ENCODE results near the gene MID1.
"Not testable (repeated sequence)": the region's sequence is repeated elsewhere in the genome, so short reads cannot be mapped to it uniquely, and the experiment has no call there.

MID1 gene

DNA sequence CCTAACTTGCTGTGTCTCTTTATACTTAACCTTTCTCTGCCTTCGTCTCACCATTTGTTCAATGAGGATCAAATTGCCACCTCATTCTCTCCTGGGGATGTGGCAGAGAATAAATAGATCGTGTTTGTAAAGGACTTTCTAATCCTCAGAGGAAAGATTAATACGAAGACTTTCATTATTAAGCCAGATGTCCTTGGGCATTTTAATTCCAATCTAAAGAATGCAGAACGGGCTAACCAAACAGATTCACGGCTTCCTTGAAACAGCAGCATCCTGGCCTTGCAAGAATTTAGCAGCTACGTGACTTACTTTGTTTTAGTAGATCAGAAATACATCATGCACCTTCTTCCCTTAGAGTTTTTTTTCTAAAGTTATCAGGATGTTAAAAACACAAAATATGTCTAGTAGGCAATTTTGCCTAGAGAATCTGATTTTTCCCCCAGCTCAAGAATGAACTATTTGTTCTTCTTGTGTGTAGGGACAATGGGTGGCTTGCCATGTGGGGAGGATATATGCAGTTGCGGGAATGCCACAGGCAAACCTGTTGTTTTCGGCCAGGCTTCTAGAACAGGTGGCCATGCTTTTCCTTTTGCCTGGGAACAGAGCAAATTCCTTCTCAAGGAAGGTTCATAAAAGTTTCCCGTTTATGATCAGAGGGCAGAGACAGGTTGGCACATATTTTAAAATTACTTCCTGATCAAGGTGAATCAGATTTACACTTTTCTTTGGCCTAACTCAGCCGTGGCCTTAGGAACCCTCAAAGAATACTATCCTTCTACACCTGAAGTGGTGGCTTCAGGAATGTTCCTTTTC lies 3.0 kb downstream of the MID1 start:
- DNase-seq (ENCODE audit: low read depth in 2 of 3, low spot score in 2 of 3): no peak

DNA sequence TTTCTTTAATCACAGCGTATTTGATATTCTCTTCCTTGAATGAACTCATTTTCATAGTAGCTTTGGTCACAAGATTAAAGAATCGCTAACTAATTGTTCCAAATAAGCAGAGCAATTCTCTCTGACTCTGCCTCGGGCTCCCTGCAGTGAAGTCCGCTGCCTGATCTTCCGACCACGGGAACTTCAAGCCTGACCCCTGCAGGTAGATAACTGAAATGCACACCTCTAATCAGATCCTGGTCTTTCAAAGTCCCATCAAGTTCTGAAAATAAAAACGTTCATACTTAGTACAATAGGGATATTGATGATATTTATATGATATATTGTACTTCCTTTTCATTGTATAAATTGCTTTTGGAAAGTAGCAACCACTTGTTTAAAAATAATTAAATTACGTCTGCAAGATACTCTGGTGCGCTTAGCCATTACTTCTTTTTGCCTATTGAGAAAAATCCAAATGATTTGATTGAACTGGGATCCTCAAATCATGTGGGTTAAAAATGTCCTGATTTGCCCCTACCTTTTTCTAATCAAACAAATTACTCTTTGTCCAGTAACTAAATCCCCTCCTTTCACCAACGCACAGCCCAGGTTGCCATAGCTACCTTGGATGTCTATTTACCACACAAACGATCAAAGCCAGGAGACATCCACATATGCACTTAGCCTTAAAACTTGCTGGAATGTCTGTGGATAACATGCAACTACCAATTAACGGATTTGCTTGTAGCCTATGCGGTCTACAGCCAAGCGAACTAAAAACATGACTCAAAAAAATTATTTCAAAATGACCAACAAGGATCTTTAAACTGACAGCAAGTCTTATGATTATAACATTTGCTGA lies 4.2 kb downstream of the MID1 start:
- no peak for DNase-seq (ENCODE audit: low read depth in 2 of 3, low spot score in 2 of 3)

DNA sequence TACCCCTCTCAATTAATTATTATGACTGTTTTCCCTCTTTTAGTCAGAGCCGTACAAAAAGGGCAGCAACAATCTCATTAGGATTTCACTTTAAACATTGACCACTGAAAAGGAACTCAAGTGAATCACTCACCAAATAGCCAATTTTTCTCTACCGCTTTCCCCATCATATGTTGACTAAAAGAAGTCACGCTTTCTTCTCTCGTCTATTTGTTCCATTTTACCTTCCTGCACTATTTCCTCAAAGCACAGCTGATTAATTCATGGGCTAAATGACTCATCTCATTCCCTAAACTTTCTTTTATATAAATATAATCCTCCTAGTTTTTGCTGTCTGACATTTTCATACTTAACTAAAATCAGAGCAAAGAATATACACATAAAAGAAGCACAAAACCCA lies 8.2 kb downstream of the MID1 start:
- DNase-seq (ENCODE audit: low read depth in 2 of 3, low spot score in 2 of 3): no peak

DNA sequence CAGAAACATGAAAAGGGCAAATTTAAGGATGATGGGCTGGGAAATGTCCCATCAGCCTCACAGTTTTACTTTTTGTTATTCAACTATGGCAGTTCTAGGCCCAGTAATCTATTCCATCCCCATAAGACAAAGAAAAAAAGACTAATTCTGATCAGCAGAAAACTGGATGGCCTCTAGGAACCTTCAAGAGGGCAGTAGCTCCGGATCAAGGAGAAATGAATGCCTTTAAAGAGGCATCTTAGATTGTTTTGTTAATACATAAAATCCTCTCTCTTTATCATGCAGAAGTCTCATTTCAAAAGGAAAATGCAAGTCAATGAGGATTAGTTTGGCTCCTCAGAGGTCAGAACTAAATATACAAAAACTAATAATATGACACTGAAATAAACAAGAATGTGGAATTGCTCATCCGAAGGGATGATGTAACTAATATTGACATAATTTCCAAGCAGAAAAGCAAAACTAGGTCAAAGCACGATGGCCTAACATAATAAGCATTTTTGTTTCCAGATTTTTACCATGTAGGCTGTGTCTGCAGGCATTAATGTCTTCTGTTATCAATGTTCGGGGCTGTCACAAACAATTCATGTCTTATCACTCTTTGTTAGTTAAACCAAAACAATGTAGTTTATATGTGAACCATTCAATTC lies 8.8 kb downstream of the MID1 start:
- DNase-seq (ENCODE audit: low read depth in 2 of 3, low spot score in 2 of 3): no peak

DNA sequence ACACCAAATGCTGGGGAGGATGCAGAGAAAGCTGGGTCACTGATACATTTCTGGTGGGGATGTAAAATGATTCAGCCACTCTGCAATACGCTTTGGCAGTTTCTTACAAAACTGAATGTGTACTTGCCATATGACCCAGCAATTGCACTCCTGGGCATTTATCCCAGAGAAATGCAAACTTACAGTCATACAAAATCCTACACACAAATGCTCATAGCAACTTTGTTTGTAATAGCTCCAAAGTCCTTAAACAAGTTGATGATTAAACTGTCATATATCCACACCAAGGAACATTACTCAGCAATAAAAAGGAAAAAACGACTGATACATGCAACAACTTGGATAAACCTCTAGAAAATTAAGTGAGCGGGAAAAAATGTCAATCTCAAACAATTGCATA lies 12.3 kb downstream of the MID1 start:
- DNase-seq (ENCODE audit: low read depth in 2 of 3, low spot score in 2 of 3): no peak

DNA sequence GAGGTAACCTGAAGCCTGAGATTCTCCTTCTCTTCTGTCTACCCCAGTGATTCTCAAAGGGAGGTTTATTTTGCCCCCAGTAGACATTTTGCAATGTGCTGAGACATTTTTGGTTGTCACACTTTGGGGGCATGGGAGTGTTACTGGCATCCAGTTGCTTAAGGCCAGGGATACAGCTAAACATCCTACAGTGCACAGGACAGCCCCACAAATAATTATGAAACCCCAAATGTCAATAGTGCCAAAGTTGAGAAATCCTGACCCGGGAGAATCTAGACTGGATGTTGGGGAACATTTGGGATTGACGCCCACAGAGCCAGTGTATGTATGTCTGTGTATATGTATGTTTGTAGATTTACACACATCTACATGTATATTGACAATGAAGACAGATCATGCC lies 13.2 kb downstream of the MID1 start:
- DNase-seq (ENCODE audit: low read depth in 2 of 3, low spot score in 2 of 3): no peak

DNA sequence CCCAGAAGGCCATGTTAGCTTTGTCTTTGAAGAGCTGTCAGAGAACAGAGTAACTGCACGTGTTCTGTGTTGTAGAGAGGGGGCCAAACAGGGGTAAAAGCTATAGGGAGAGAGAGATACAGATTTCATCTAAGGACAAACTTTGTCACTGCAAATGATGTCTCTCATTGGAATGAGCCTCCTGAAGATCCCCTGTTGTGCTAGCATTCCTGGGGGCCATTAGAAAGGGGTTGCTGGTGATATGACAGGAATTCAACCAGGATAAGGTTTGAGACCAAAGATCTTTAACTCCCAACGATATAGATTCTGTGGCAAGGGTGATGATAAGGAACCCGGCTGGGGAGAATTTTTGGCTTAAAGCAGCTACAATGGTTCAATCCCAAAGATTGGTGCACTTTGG lies 16.8 kb downstream of the MID1 start:
- DNase-seq (ENCODE audit: low read depth in 2 of 3, low spot score in 2 of 3): no peak

DNA sequence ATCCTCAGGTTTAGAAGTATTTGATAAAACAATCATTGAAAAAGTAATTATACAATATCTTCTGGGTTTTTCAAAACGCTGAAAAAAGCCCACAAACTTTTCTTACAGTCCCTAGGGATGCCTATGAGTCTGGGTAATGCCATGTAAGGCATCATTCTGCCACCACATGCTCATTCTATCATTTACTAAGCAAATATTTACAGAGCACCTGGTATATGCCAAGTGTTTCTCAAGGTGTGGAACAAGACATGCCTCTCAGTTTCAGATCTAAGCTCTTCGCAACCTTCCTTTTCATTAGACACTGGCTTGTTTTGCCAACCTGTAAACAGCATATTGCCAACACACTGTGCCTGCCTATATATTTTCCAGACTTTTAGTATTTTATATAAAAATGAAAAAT lies 17.7 kb downstream of the MID1 start:
- DNase-seq (ENCODE audit: low read depth in 2 of 3, low spot score in 2 of 3): no peak

DNA sequence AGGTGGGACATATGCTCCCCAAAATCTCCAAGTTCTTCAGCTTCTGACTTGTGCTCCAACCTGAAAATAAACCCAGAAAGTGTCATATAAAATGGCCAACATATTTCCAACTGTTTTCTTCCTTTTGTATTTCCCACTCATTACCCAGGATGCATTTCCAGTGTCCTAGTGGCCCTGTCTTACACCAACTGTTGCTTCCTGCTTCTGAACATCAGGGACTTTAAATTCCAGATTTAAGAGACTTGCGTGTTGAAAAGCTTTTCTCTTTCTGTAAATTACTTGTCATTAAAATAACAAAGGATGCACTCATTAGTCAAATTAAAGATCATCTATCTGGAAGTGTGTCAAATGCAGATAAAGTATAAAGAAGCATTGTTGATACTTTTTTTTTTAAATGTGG lies 19.9 kb downstream of the MID1 start:
- no peak for DNase-seq (ENCODE audit: low read depth in 2 of 3, low spot score in 2 of 3)

DNA sequence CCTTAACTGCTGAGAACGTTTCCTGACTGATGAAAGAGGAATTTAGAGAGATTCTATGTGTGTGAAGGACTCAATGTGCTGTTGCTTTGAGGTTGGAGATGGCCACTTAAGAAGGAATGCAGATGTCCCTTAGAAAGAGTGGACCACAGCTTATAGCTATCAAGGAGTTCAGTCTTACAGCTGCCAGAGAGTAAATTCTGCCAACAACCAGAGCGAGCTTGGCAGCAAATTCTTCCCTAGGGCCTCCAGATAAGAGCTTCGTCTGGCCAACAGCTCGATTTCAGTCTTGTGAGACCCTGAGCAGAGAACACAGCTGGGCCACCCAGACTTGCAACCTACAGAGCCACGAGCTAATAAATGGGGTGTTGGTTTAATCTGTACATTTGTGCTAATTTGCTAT lies 21.8 kb downstream of the MID1 start:
- DNase-seq (ENCODE audit: low read depth in 2 of 3, low spot score in 2 of 3): no peak

DNA sequence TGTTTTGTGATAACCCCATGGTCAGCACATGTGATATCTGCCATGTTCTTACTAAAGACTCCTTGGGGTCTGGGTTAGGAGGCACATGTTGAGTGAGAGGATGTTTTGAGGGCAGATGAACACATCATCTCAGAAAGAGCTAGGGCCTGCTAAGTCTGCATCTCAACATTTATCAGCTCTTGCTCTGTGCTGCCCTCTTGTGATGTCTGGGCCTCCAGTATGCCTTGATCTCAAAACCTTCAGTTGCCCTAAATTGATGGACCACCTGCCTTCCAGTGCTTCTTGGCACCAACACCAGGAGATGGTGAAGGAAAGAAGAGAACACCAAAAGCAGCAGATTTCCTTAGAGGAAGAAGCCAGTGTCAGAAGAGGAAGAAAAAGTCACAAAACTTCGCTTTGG lies 22.5 kb downstream of the MID1 start:
- no peak for DNase-seq (ENCODE audit: low read depth in 2 of 3, low spot score in 2 of 3)

DNA sequence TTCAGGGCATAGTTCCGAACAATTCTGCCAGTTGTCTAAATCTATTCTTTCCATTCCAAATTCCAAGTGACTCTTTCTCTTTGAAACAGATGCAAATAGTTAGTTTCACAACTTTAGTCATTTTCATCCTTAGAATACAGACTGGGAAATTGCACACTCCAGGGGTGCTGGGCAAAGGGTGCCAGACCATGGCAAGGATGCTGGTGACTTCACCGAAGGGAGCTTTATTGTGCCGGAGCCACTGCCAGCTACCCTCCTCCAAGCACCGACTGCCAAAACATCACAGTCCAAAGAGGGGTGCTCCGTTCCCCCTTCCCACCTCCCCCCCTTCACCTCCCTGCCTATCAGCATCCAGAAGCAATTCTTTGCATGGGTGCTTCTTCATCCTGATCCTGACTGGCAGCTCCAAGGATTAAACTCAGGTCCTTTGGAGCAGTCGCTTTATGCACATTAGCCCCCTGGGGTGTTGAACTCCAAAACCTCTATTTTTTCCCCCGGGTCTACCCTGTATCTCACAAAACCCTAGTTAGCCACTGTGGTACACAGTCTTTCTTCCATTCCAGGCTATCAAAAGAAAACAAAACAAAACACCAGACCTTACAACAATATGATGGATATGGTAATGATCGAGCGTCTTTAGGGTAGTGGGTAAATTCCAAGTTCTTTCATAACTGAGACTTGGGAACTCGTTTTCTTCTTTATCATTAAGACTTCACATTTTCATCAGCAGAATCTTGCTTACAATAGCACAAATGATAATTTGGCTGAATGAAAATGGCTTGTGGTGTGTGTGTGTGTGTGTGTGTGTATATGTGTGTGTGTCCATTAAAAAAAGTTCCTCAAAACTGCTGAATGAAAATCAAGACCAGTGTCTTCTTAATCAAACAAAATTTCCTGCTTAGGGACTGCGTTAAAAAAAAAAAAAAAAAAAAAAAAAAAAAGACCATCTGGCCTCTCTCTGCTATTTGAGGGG lies 28.7 kb downstream of the MID1 start:
- no peak for DNase-seq (ENCODE audit: low read depth in 2 of 3, low spot score in 2 of 3)

DNA sequence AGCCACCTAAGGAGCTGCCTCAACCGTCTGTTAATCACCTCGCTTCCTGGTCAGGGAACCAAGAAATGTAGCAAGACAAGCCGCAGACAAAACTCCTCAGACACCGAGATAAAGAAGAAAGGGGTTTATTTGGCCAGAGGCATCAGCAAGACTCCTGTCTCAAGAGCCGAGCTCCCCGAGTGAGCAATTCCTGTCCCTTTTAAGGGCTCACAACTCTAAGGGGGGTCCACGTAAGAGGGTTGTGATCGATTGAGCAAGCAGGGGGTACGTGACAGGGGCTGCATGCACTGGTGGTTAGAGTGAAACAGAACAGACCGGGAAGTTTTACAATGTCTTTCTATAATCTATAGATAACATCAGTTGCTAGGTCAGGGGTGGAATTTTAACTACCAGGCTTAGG lies 30.6 kb downstream of the MID1 start:
- not testable (repeated sequence) for DNase-seq (ENCODE audit: low read depth in 2 of 3, low spot score in 2 of 3)

DNA sequence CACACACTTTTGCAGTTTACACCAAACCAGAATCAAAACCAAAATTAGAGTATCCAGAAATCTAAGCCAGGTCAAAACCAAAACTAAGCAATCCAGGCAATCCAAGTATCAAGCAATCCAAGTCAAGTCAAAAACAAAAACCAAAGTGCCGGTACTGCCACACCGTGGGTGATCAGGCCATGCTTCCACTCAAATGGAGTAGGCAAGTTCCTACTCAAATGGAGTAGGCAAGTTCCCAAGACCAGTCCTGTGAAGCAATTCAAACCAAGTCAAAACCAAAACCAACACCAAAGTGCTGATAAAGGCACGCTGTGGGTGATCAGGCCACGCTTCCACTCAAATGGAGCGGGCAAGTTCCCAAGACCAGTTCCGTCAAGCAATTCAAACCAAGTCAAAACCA lies 31.3 kb downstream of the MID1 start:
- no peak for DNase-seq (ENCODE audit: low read depth in 2 of 3, low spot score in 2 of 3)

DNA sequence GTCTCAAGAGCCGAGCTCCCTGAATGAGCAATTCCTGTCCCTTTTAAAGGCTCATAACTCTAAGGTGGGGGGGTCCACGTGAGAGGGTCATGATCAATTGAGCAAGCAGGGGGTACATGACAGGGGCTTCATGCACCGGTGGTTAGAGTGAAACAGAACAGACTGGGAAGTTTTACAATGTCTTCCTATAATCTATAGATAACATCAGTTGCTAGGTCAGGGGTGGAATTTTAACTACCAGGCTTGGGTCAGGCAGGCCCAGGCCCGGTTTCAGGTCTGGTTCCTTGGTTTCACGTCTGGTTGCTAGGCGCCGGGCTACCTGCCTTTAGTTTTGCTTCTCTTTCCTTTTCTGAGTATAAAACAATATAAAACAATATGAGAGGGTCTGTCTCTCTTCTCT lies 35.5 kb downstream of the MID1 start:
- not testable (repeated sequence) for DNase-seq (ENCODE audit: low read depth in 2 of 3, low spot score in 2 of 3)

DNA sequence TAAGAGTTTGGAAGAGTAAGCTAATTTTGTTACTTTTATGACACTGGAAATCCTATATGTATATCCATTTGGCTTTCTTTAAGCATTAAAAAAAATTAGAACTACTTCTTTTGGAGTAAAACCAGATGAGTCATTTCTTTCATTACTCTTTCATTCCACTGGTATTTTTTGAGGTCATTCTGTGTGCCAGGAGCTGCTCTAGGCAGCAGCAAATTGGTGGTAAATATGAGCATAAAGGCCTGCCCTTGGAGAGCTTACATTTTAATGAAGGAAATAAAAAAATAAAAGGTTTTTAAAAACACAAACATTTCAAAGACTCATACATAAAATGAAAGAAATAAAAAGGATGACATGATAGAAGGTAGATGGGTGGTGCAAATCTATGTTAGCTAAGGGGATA lies 37.4 kb downstream of the MID1 start:
- no peak for DNase-seq (ENCODE audit: low read depth in 2 of 3, low spot score in 2 of 3)

DNA sequence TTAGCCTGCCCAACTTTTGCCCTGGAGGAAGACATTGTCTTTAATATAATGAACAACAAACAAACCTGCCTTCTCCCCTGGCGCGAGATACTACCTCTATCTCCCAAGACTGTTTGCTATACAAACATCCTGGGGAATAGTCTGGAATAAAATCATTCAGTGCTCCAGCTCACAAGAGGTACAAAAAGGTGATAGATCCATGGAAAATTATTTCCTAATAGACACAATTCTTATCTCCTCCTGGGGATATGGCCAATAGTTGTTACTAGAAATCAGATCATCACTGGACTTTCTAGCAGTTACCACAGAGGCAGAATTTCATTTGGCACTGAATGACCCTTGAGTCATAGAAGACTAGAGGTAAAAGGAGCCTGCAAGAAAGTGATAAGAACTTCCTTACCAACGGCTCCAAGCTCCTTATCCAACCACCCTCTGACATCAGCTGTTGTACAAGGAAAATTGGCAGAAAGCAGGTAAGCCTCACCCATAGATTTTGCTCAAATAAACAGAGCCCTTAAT lies 38.1 kb downstream of the MID1 start:
- DNase-seq (ENCODE audit: low read depth in 2 of 3, low spot score in 2 of 3): no peak

DNA sequence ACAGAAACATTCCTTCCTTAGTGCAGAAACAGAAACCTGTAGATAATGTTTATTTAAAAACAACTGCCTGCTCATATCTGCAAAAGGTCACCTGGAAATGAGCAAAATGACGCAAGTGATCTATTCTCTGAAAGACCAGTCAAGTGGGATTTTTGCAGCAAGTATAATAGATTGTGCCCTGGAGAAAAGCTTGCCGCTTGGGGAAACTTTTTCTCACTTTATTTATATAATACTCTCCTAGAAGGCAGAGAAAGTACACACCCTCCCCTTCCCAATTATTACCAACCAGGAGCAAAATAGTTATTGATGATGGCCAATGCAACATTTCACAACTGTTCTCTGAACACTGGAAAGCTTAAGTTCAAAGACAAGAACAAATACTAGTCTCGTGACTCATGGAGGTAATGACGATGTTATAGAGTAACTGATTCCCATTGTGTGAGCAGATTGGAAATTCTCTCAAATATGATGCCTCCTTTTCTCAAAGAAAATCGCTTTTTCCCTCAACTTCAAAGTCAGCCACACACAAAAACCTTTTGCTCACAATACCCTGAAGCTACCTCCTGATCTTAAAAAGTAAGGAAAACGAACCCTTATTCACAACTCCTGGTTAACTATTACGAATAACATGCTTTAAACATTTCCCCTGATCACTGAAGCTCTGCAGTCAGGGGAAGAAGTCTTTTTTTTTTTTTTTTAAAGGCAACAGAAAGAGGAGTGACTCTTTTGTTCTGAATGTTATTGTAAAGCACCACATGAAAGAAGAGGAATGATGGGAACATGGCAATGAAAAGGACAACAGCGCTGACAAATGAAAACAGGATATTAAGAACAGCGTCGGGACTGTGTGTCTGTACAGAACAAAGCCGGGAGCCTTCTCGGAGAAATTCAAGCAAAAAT lies 41.0 kb downstream of the MID1 start:
- no peak for DNase-seq (ENCODE audit: low read depth in 2 of 3, low spot score in 2 of 3)

DNA sequence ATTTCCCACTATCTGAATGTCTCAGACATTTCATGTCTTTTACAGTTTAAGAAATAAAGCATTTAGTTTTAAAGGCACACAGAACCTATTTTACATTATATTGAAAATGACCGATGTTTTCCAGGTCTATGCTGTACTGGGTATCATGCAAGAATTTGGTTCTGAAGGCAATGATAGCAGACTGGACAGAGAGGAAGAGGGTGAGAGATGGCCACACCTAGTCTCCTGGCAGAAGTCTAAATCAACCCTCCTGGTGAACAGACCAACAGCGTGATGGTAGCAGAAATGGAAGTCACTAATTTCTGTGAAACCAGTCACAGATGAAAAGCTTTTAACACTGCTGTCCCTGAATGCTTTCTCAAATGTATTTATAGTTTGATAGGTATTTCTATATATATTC lies 41.9 kb downstream of the MID1 start:
- no peak for DNase-seq (ENCODE audit: low read depth in 2 of 3, low spot score in 2 of 3)

DNA sequence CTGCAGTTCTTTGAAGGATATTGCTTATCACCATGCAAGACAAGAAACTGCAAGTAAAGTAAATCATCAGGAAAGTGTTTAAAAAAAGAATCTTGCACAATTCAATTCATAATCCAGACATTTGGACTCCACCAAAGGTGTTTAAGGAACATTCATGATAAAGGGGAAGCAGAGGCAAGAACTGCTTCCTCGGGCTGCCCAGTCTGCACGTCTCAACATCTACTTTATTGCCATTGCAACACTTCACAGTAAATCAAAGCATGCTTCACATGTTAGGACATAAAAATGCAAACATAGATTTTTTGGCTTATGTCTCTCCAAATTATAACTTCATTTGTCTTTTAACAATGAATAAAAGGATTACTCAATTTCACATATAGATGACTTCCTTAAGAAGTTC lies 42.5 kb downstream of the MID1 start:
- no peak for DNase-seq (ENCODE audit: low read depth in 2 of 3, low spot score in 2 of 3)
